Measurements from ENCODE around the gene SPG7. TPM values are rescaled to one million over a fixed set of nuclear protein-coding genes. Genes with fewer than 3 reads are reported as not detected.

The SPG7 gene
- total and polyA plus RNA-seq, 9 of the 15 experiments (the other 6 are each of a cell fraction or from before 2014, with no cell fraction given), result 5.8 to 89.1 (median 49.4) TPM

DNA sequence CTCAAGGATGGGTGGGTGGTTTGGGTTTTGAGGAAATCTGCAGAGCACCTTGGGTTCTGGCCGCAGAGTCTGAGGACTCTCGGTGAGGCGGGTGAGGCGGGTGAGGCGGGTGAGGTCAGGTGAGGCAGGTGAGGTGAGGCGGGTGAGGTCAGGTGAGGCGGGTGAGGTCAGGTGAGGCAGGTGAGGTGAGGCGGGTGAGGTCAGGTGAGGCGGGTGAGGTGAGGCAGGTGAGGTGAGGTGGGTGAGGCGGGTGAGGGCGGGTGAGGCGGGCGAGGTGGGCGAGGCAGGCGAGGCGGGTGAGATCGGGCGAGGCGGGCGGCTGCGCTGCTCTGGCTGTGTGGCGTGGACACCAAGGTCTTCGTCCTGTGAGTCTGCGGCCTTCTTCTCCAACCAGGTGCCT, 28.2 kb downstream of the SPG7 start:
- intact Hi-C loops (cut with micrococcal nuclease), result no loop called here
- no peaks in the 10 kb centered on the region for H3K27me3 ChIP-seq (ENCODE audit: control insufficient read depth in 2 of 2, insufficient read depth in 2 of 2, low read length in 2 of 2)
- no peak overlapping the region; a peak in 1 of 4 replicates for H3K9ac ChIP-seq (ENCODE audit: insufficient read depth in 1 of 2, low read depth in 2 of 2, low read length in 2 of 2)
- H4K20me1 ChIP-seq (replicated peaks; ENCODE audit: control insufficient read depth, insufficient read depth, low read length), result 0 out of 2 replicates have a peak, but pooled peaks cover 6% of the 10 kb centered on the region
- no peak overlapping the region for H3K4me2 ChIP-seq (ENCODE audit: insufficient read depth, low read length)
- no peaks in the 10 kb centered on the region for H3K79me2 ChIP-seq (ENCODE audit: control insufficient read depth, insufficient read depth, low read length)
- TF ChIP-seq HNRNPL (IDR thresholded peaks at IDR 0.05; ENCODE audit: low read depth, low read length) (peak; percentile 62; the same call in 1 of the 2 replicates), POLR3G (IDR thresholded peaks at IDR 0.05; ENCODE audit: extremely low read depth, insufficient read length, insufficient replicate concordance) (no peak), ZNF232 (CRISPR knock-in tag; IDR thresholded peaks at IDR 0.05) (no peak)
- in situ Hi-C loops (cut with MboI), result no loop called here
- peaks cover 0 to 12% of the 10 kb centered on the region in 2 experiments; a peak in 3 of 5 replicates for H3K4me1 ChIP-seq (replicated peaks in 1 of 2; ENCODE audit: control insufficient read depth in 2 of 2, insufficient read depth in 2 of 2, low read length in 2 of 2)
- peaks cover 76% of the 10 kb centered on the region; the same call in 2 of the 3 replicates for H3K36me3 ChIP-seq (ENCODE audit: control insufficient read depth, insufficient read depth, low read length)
- no peak overlapping the region for H2AFZ ChIP-seq (ENCODE audit: low read depth, low read length)
- no TSS peak for BruUV-seq (replicated peaks)
- no peak overlapping the region for H3K4me3 ChIP-seq
- H3K27ac ChIP-seq (ENCODE audit: extremely low read depth, low read depth, low read length), result no peak overlapping the region
- ChIA-PET CTCF (ENCODE audit: low intra/inter-chr PET ratio) (no interaction called here), POLR2A (no interaction called here)
- no peak for FAIRE-seq
- no peak for ATAC-seq
- WGBS (ENCODE audit: insufficient coverage, low coverage, missing lambda C conversion rate), result 92% methylated on average over 8 of the region's 24 CpGs
- H3K9me3 ChIP-seq (replicated peaks; ENCODE audit: control insufficient read depth, insufficient read depth, low read depth, low read length), result no peaks in the 10 kb centered on the region
- H3K9me1 ChIP-seq (ENCODE audit: control insufficient read depth, insufficient read depth, low read length), result no peaks in the 10 kb centered on the region
- no peak for DNase-seq (ENCODE audit: extremely low read depth in 1 of 4, low spot score in 3 of 4)

DNA sequence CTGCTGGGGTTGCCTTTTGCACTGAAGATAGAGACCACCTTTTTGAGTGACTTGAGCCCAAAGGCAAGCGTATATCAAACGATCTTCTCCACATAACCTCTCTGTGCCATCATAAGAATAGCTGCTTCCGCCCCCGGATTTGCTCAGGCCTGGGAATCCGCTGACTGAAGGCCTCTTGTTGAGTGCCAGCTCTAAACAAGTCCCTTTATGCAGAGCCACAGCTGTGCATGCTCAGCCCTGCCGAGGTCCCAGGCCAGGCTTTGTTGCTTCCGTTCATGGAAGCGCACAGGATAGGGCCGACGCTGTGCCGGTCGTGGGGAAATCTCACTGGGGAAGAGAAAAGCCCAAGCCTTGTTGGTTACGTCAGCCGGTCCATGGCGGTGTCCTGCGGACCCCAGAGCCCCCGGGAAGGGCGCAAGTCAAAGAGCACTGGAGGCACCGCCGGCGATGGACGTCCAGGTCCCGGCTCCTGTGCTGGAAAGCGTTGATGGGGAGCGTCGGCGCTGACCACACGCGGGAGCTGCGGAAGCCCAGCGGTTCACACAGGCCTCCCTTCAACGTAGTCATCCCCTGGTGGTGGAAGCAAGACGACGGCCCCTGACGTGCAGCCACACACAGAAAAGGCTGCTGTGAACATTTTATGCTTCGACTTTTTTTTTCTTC, 28.8 kb downstream of the SPG7 start:
- TF ChIP-seq, protein P1, sequence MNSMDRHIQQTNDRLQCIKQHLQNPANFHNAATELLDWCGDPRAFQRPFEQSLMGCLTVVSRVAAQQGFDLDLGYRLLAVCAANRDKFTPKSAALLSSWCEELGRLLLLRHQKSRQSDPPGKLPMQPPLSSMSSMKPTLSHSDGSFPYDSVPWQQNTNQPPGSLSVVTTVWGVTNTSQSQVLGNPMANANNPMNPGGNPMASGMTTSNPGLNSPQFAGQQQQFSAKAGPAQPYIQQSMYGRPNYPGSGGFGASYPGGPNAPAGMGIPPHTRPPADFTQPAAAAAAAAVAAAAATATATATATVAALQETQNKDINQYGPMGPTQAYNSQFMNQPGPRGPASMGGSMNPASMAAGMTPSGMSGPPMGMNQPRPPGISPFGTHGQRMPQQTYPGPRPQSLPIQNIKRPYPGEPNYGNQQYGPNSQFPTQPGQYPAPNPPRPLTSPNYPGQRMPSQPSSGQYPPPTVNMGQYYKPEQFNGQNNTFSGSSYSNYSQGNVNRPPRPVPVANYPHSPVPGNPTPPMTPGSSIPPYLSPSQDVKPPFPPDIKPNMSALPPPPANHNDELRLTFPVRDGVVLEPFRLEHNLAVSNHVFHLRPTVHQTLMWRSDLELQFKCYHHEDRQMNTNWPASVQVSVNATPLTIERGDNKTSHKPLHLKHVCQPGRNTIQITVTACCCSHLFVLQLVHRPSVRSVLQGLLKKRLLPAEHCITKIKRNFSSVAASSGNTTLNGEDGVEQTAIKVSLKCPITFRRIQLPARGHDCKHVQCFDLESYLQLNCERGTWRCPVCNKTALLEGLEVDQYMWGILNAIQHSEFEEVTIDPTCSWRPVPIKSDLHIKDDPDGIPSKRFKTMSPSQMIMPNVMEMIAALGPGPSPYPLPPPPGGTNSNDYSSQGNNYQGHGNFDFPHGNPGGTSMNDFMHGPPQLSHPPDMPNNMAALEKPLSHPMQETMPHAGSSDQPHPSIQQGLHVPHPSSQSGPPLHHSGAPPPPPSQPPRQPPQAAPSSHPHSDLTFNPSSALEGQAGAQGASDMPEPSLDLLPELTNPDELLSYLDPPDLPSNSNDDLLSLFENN (IDR thresholded peaks at IDR 0.05; ENCODE audit: low read depth in 2 of 2, low read length in 2 of 2), result no peak
- no peak for TF ChIP-seq RAD21 (CRISPR knock-in tag; conservative IDR thresholded peaks at IDR 0.05 in 1 of 2, IDR thresholded peaks at IDR 0.05 in 1 of 2)
- TF ChIP-seq STAG1 (CRISPR knock-in tag; IDR thresholded peaks at IDR 0.05; ENCODE audit: borderline replicate concordance), result no peak
- TF ChIP-seq, protein P2, sequence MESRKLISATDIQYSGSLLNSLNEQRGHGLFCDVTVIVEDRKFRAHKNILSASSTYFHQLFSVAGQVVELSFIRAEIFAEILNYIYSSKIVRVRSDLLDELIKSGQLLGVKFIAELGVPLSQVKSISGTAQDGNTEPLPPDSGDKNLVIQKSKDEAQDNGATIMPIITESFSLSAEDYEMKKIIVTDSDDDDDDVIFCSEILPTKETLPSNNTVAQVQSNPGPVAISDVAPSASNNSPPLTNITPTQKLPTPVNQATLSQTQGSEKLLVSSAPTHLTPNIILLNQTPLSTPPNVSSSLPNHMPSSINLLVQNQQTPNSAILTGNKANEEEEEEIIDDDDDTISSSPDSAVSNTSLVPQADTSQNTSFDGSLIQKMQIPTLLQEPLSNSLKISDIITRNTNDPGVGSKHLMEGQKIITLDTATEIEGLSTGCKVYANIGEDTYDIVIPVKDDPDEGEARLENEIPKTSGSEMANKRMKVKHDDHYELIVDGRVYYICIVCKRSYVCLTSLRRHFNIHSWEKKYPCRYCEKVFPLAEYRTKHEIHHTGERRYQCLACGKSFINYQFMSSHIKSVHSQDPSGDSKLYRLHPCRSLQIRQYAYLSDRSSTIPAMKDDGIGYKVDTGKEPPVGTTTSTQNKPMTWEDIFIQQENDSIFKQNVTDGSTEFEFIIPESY (CRISPR knock-in tag; IDR thresholded peaks at IDR 0.05), result peak; percentile 58; the same call in 1 of the 2 replicates
- no peak for TF ChIP-seq HIVEP1 (CRISPR knock-in tag; IDR thresholded peaks at IDR 0.05)
- Histone ChIP-seq H3K4me3 (no peak overlapping the region), H3K9me1 (ENCODE audit: control insufficient read depth, insufficient read depth, low read length) (no peaks in the 10 kb centered on the region), H3K27me3 (ENCODE audit: control insufficient read depth in 2 of 2, insufficient read depth in 2 of 2, low read length in 2 of 2) (no peaks in the 10 kb centered on the region), H2AFZ (ENCODE audit: low read depth, low read length) (no peak overlapping the region), H3K36me3 (ENCODE audit: control insufficient read depth, insufficient read depth, low read length) (peaks cover 76% of the 10 kb centered on the region; the same call in 2 of the 3 replicates), H3K4me2 (ENCODE audit: insufficient read depth, low read length) (no peak overlapping the region), H4K20me1 (replicated peaks; ENCODE audit: control insufficient read depth, insufficient read depth, low read length) (0 out of 2 replicates have a peak, but pooled peaks cover 6% of the 10 kb centered on the region), H3K9me3 (replicated peaks; ENCODE audit: control insufficient read depth, insufficient read depth, low read depth, low read length) (no peaks in the 10 kb centered on the region), H3K9ac (ENCODE audit: insufficient read depth in 1 of 2, low read depth in 2 of 2, low read length in 2 of 2) (no peak overlapping the region), H3K27ac (ENCODE audit: extremely low read depth, low read depth, low read length) (no peak overlapping the region), H3K79me2 (ENCODE audit: control insufficient read depth, insufficient read depth, low read length) (no peaks in the 10 kb centered on the region), H3K4me1 (replicated peaks in 1 of 2; ENCODE audit: control insufficient read depth in 2 of 2, insufficient read depth in 2 of 2, low read length in 2 of 2) (peaks cover 0 to 16% of the 10 kb centered on the region in 2 experiments; a peak in 3 of 5 replicates)
- DNase-seq (ENCODE audit: extremely low read depth in 1 of 4, low spot score in 3 of 4) (no peak), ATAC-seq (no peak), FAIRE-seq (no peak)
- intact Hi-C loops (cut with micrococcal nuclease), result no loop called here
- BruUV-seq (replicated peaks), result no TSS peak
- POLR2A ChIA-PET, result no interaction called here
- CTCF ChIA-PET (ENCODE audit: low intra/inter-chr PET ratio), result no interaction called here
- in situ Hi-C loops (cut with MboI), result no loop called here
- WGBS (ENCODE audit: insufficient coverage, low coverage, missing lambda C conversion rate), result 91% methylated on average over 34 of the region's 36 CpGs
